Measurements from ENCODE around the gene TMEM14C.
"Not testable (repeated sequence)": the region's sequence is repeated elsewhere in the genome, so short reads cannot be mapped to it uniquely, and the experiment has no call there.

The TMEM14C gene

DNA sequence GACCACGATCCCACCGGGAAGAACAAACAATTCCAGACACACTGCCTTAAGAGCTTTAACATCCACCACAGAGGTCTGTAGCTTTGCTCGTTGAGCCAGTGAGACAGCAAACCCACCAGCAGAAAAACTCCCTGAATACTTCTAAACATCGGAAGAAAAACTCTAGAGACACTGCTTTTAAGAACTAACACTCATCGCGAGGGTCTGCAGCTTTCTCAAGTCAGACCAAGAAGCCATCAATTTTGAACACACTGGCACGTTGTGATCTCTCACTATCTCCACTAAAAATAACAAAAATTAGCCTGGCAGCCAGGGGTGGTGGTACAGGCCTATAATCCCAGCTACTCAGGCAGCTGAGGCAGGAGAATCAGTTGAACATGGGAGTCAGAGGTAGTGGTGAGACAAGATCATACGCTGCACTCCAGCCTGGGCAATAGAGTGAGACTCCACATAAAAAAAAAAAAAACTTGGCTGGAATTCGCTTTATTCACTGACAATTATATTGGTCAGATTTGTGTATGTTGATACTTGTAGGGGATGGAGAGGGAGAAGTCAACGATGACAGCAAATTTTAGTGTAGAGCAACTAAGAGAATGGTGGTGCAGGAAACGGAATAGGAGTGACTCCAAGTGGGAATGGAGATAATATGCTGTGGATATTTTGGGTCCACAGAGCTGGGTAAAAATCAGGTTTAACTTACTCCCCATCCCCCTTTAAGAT, 860 bp upstream of the TMEM14C start:
- no peak for DNase-seq

GRCh38 chr6:10722570-10722819, 375 bp upstream of the TMEM14C start:
- DNase-seq: no peak

DNA sequence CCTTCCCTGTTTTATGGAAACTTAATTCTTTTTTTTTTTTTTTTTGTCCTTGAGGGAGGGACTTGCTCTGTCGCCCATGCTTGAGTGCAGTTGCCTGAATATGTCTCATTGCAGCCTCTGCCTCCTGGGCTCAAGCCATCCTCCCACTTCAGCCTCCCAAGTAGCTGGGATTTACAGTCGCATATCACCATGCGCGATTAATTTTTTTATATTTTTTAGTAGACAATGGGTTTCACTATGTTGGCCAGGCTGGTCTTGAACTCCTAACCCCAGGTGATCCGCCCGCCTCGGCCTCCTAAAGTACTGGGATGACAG, 654 bp downstream of the TMEM14C start:
- no peak for DNase-seq

GRCh38 chr6:10725044-10725443, 2.2 kb downstream of the TMEM14C start:
- no peak for DNase-seq

DNA sequence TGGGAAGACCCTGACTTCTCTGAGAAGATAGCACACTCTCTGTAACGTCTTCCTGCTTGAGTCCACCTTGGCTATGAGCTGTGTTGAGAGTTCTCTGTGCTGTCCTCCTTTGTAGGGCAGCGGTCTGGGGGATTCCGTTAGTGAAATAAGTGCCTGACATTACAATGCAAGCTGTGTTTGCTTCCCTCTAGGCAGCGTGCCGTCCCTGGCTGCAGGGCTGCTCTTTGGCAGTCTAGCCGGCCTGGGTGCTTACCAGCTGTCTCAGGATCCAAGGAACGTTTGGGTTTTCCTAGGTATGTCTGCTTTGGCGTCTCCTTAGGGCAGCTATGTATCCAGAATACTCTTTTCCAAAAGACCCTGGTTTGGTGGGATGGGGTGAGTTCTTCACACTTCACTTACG, 2.8 kb downstream of the TMEM14C start:
- no peak for DNase-seq

DNA sequence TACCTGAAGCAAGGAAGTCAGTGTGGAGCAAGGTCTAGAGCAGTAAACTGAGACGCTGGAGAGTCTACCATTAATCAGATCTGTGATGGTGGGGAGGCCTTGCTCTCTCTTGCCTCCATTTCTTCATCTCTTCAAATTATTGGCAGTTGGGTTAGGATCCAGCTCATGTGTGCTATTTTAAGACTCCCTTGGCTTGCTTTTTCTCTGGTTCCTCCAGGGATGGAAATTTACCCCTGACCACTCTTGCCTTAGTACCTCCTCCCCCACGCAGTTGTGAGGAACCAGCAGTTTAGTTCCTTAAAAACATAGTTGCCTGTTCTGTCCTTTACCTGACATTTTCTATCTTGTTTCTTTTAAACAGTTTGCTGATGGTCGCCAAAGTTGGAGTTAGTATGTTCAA, 7.4 kb downstream of the TMEM14C start:
- DNase-seq: no peak

GRCh38 chr6:10733151-10733715, 10.4 kb downstream of the TMEM14C start:
- DNase-seq: no peak

- DNase-seq: no peak
Measured at GRCh38 chr6:10733863-10734262, 11.0 kb downstream of the TMEM14C start.

GRCh38 chr6:10736731-10737130, 13.9 kb downstream of the TMEM14C start:
- no peak for DNase-seq

DNA sequence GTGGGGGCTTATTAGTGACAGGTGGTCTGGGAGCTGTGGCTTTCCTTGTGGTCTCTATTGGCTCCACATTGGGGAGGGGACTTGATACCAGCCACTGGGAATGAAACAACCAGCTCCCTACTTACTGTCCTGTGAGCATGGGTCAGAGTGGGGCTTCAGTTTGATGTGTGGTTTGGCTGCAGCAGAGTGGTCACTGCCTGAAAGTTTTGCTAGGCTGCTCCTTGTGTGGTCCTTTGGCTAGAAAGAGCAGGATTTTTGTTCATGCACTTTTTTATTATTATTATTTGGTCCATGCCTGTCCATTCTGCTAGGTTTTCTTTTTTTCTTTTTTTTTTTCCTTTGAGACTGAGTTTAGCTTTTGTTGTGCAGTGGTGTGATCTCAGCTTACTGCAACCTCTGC, 17.2 kb downstream of the TMEM14C start:
- DNase-seq: no peak

GRCh38 chr6:10741643-10742042, 18.8 kb downstream of the TMEM14C start:
- DNase-seq: not testable (repeated sequence)

- DNase-seq: no peak
Measured at GRCh38 chr6:10742251-10742650, 19.4 kb downstream of the TMEM14C start.

GRCh38 chr6:10743515-10743914, 20.6 kb downstream of the TMEM14C start:
- no peak for DNase-seq

- DNase-seq: no peak
Measured at GRCh38 chr6:10745116-10745515, 22.2 kb downstream of the TMEM14C start.

DNA sequence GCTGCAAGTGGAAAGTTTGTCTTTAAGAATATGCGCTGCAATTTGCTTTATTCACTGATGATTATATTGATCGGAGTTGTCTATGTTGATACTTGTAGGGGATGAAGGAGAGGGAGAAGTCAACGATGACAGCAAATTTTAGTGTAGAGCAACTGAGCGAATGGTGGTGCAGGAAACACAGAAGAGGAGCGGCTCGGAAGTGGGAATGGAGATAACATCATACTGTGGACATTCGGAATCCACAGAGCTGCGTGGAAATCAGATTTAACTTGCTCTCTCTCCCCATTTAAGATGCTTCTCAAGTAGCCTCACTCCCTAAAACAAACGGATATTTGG, 24.0 kb downstream of the TMEM14C start:
- no peak for DNase-seq

- DNase-seq: peak; percentile 97
Measured at GRCh38 chr6:10747251-10747972, 24.5 kb downstream of the TMEM14C start, which contains the start of gene TMEM14B. TSS of gene TMEM14B (plus strand) at chr6:10747805. CDS start at chr6:10749246, 1,441 bp downstream.

GRCh38 chr6:10749734-10750133, 26.9 kb downstream of the TMEM14C start:
- no peak for DNase-seq

DNA sequence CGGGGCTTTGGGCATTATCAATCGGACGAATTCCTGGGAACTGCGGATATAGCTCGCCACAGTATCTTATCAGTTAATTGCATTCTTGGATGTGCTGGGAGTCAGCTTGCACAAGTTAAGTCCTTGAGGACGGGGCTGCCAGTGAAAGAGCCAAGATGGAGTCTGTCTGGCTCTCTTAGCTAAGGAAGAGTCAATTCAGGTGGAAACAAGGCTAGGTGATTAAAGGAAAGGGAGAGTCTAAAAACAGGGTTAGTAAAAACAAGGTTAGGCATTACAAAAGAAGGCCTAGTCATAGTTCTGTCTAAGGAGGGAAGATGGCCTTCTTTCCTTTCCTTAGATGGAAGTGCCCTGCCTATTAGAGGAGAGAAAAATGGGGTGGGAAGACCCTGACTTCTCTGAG, 27.7 kb downstream of the TMEM14C start:
- DNase-seq: not testable (repeated sequence)

GRCh38 chr6:10751757-10752156, 28.9 kb downstream of the TMEM14C start:
- DNase-seq: not testable (repeated sequence)

GRCh38 chr6:10756085-10756484, 33.2 kb downstream of the TMEM14C start:
- no peak for DNase-seq

DNA sequence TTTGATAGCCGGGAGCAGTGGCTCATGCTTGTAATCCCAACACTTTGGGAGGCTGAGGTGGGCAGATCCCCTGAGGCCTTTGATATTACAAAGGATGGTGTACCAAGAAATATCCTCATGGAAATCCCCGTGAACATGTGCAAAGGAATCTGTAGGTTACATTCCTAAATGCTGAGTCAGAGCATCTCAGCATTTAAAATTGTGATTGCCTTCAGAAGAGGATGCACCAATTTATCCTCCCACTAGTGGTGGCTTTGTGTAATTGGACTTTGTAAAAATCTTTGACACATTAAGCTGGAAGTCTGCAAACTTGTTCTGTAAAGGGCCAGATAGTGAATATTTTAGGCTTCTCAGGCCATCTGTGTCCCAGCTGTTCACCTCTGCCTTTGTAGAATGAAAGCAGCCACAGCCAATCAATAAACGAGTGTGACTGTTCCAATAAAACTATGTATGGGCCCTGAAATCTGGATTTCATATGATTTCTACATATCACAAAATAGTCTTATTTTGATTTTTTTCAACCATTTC, 36.5 kb downstream of the TMEM14C start:
- no peak for DNase-seq

GRCh38 chr6:10759884-10760329, 37.0 kb downstream of the TMEM14C start:
- no peak for DNase-seq

- DNase-seq: no peak
Measured at GRCh38 chr6:10763006-10763405, 40.1 kb downstream of the TMEM14C start.

DNA sequence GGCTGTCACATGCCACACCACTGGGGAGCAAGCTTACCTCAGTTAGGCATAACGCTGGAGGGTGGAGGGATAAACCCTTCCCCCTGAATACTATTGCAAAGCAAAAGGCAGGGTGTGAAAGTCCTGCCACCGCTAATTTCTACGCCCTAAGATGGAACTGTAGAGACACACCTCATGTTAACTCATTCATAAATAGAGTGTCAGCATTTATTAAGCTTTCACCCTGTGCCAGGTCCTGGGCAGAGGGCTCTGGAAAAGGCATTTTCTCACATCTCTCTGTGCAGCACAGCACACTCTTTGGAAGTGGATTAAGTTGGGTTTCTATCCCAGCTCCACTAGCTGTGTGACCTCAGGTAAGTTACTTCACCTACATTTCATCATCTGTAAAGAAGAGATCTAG, 46.5 kb downstream of the TMEM14C start:
- DNase-seq: no peak

All from activated gamma-delta T cell (primary cell).